Spinal cord (tissue), 10 donors: Measurements from ENCODE around the gene C10orf62. TPM values are rescaled to one million over a fixed set of nuclear protein-coding genes. Genes with fewer than 3 reads are reported as not detected.
"Not testable (repeated sequence)": the region's sequence is repeated elsewhere in the genome, so short reads cannot be mapped to it uniquely, and the experiment has no call there.

ENCODE experiments used
- DNase-seq, 6 donors: peaks; one replicate each; pipeline versions ENCODE4 v3.0.0 to v3.0.0-alpha.2; 2013 to 2015; ENCODE audit warnings: low spot score in 6 of 6, low read depth in 4 of 6
- H3K27ac ChIP-seq: one replicate; pipeline ENCODE4 v1.5.1; 2013; ENCODE audit warnings: low read depth, low read length, control low read depth
- H3K27me3 ChIP-seq: one replicate; pipeline ENCODE4 v1.6.1; 2013; ENCODE audit warnings: low read length; ENCODE audit not compliant: control insufficient read depth, insufficient read depth
- H3K36me3 ChIP-seq: one replicate; pipeline ENCODE4 v1.6.1; 2013; ENCODE audit warnings: low read length; ENCODE audit not compliant: control insufficient read depth, insufficient read depth
- H3K4me1 ChIP-seq: one replicate; pipeline ENCODE4 v1.6.1; 2013; ENCODE audit warnings: low read length; ENCODE audit not compliant: control insufficient read depth, insufficient read depth
- H3K4me3 ChIP-seq: one replicate; pipeline ENCODE4 v1.5.1; 2013; ENCODE audit warnings: low read depth, low read length, control low read depth
- H3K9me3 ChIP-seq: one replicate; pipeline ENCODE4 v1.6.1; 2013; ENCODE audit warnings: low read length; ENCODE audit not compliant: control insufficient read depth, insufficient read depth
- WGBS: methylation state at CpG from one replicate; pipeline ENCODE4 v1.1.5; 2013; ENCODE audit warnings: missing lambda C conversion rate; ENCODE audit not compliant: insufficient coverage; 5-methylcytosine and 5-hydroxymethylcytosine counted together
- polyA plus RNA-seq, 2 donors: library from polyadenylated mRNA; unstranded; fragments of 120-200 nt; gene quantifications; one replicate each; pipeline ENCODE4 v1.2.1, GENCODE V29; 2013; ENCODE audit not compliant: insufficient read length in 2 of 2
- total RNA-seq, 2 donors: library from RNA; depleted of rRNA in 1 of 2; stranded (reverse); fragments of 120-200 nt in 1 of 2; fragments of >200 nt in 1 of 2; gene quantifications; one replicate each; pipeline versions ENCODE4 v1.2.3 to v1.2.4, GENCODE V29; 2013 to 2014
- donor health status: healthy.

The C10orf62 gene
- total and polyA plus RNA-seq, 4 donors = 0.26 to 0.50 TPM; not detected in 2

GRCh38 chr10:97573672-97574071 lies 15.8 kb upstream of the C10orf62 start:
- Histone ChIP-seq H3K4me1 (peaks cover 32% of the 10 kb centered on the region), H3K4me3 (no peak overlapping the region), H3K9me3 (no peaks in the 10 kb centered on the region), H3K27ac (no peak overlapping the region), H3K27me3 (no peaks in the 10 kb centered on the region), H3K36me3 (peaks cover 24% of the 10 kb centered on the region)
- no peak for DNase-seq
- WGBS = no CpG with 5 or more reads among the region's 2 CpGs

DNA sequence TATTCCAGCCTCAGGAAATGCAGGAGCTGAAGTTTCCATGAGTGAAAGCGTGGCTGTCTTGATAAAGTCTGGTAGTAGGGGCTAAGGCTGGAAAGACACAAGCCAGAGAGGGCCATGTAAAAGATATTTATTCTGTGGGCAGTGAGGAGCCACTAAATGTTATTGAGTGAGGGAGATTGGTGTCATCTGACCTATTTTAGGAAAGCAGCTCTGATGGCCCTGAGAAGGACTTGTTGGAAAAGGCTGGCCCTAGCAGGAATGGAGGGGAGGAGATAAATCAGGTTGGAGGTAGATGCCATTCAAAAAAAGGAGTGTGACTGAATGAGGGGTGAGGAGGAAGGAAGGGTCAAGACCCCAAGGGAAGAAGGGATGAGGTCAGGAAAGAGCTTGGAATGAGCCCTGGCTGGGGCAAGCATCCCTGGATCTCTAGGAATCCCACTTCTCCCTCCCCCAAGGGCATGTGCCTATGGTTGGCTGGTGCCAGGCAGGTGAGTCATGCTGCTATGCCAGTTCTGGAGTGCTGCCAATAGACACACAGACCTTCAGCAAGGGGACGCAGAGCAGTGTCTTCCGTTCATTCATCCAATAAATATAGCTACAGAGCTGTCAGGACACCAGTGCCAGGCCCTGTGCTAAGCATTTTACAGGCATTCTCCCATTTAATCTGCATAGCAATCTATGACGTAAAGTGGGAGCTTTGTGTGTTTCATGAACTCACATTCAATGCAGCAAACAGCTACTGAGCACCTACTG lies 15.0 kb upstream of the C10orf62 start:
- H3K4me3 ChIP-seq = no peak overlapping the region
- 50% methylated on average over 2 of the region's 4 CpGs for WGBS
- H3K27ac ChIP-seq = no peak overlapping the region
- peak in 1 of 6 donors; percentile 26 for DNase-seq
- no peaks in the 10 kb centered on the region for H3K9me3 ChIP-seq
- peaks cover 19% of the 10 kb centered on the region for H3K36me3 ChIP-seq
- H3K27me3 ChIP-seq = no peaks in the 10 kb centered on the region
- H3K4me1 ChIP-seq = peaks cover 32% of the 10 kb centered on the region

DNA sequence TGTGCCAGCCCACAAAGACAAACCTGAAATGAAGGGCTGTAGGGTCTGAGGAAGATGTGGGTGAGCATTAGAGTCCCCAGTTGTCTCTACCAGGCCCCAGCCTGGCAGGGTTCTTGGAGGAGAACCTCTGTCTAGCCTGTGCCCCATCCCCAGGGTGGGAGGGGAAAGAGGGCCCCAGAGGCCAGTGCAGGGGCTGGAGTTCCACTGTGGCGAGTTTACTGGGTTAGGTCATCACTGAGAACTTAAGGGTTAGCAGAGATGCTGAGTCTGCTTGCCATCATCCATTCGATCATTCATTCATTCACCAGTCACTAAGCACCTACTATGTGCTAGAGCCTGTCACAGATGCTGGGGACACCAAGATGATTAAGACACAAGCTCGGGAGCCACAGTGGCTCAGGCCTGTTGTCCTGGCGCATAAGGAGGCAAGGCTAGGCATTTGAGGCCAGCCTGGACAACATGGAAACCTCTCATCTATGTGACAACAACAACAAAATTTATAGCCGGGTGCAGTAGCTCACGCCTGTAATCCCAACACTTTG lies 14.3 kb upstream of the C10orf62 start:
- WGBS = 82% methylated on average over 6 of the region's 6 CpGs
- H3K9me3 ChIP-seq = no peaks in the 10 kb centered on the region
- peaks cover 32% of the 10 kb centered on the region for H3K4me1 ChIP-seq
- H3K36me3 ChIP-seq = peaks cover 15% of the 10 kb centered on the region
- no peak for DNase-seq
- no peak overlapping the region for H3K4me3 ChIP-seq
- H3K27ac ChIP-seq = no peak overlapping the region
- no peaks in the 10 kb centered on the region for H3K27me3 ChIP-seq

DNA sequence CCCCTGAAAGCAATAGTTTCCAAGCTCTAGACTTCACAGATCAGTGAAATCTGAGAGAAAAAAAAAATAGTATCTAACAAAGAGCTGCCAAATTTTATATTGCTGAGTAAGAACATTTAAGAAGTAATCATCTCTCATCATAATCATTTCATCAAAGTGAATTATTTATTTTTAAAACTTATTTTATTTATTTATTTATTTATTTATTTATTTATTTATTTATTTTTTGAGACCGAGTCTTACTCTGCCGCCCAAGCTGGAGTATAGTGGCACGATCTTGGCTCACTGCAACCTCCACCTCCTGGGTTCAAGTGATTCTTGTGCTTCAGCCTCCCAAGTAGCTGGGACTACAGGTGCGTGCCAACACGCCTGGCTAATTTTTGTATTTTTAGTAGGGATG lies 13.0 kb upstream of the C10orf62 start:
- WGBS = 27% methylated on average over 3 of the region's 5 CpGs
- not testable (repeated sequence) for H3K9me3 ChIP-seq, DNase-seq, H3K27ac ChIP-seq, H3K27me3 ChIP-seq, H3K4me3 ChIP-seq, H3K36me3 ChIP-seq
- peaks cover 20% of the 10 kb centered on the region for H3K4me1 ChIP-seq

DNA sequence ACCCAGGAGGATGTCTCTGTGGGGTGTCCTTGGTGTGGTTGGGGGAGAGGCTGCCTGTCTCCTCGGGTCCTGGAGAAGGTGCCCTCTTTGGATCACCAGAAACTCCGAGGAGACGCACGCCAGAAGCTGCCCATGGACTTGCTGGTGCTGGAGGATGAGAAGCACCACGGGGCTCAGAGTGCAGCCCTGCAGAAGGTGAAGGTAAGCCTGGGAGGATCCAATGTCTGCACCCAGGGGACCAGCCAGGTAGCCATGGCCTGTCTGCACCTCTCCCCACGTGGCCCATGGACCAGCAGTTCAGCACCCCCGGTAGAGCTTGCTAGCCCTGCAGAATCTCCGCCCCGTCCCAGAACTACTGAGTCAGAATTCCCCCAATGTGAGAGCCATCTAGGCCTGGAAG lies 11.8 kb upstream of the C10orf62 start:
- Histone ChIP-seq H3K9me3 (no peaks in the 10 kb centered on the region), H3K4me3 (no peak overlapping the region), H3K4me1 (peaks cover 8% of the 10 kb centered on the region), H3K36me3 (peaks cover under 1% of the 10 kb centered on the region), H3K27ac (no peak overlapping the region), H3K27me3 (no peaks in the 10 kb centered on the region)
- 64% methylated on average over 6 of the region's 9 CpGs for WGBS
- no peak for DNase-seq

DNA sequence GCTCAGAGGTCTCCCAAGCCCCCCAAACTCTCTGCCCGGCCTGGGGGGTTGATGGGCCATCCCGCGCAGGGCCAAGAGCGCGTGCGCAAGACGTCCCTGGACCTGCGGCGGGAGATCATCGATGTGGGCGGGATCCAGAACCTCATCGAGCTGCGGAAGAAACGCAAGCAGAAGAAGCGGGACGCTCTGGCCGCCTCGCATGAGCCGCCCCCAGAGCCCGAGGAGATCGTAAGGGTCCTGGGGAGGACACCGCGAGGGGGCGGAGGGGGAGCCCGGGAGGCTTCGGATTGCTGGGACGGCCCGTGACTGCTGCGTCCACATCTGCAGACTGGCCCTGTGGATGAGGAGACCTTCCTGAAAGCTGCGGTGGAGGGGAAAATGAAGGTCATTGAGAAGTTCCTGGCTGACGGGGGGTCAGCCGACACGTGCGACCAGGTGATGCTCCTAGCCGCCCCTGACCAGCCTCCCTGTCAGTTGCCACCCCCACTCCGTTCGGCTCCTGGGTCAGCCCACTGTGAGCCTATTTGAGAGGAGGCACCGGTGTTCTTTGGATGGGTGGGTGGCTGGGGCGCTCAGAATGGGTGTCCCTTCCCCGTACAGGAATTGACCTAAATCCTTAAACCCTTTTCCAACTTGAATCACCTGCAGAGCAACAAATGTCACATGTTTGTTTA lies 11.2 kb upstream of the C10orf62 start:
- H3K9me3 ChIP-seq = no peaks in the 10 kb centered on the region
- H3K27ac ChIP-seq = no peak overlapping the region
- H3K4me3 ChIP-seq = no peak overlapping the region
- peaks cover 5% of the 10 kb centered on the region for H3K4me1 ChIP-seq
- no peaks in the 10 kb centered on the region for H3K27me3 ChIP-seq
- no peaks in the 10 kb centered on the region for H3K36me3 ChIP-seq
- 56% methylated on average over 35 of the region's 40 CpGs for WGBS
- DNase-seq = peak in 1 of 6 donors; percentile 12

GRCh38 chr10:97580421-97581367 lies 8.8 kb upstream of the C10orf62 start:
- Histone ChIP-seq H3K27me3 (no peaks in the 10 kb centered on the region), H3K27ac (no peak overlapping the region), H3K4me3 (no peak overlapping the region), H3K9me3 (no peaks in the 10 kb centered on the region), H3K4me1 (peaks cover 18% of the 10 kb centered on the region), H3K36me3 (no peaks in the 10 kb centered on the region)
- WGBS = 88% methylated on average over 8 of the region's 9 CpGs
- no peak for DNase-seq

DNA sequence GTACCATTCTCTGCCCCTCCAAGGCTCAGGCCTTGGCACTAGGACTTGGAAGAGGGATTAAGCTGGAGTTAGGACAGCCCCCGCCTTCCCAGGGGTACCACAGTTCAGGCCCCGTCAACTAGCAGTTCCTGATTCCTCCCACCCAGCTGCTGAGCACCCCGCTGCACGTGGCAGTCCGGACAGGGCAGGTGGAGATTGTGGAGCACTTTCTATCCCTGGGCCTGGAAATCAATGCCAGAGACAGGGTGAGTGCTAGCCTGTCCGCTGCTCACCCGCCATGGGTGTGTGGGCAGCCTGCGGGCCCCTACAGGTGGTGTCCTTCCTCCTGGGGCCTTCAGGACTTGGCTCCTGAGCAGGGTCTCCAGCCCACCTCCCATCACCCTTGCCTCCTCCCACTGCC lies 7.4 kb upstream of the C10orf62 start:
- Histone ChIP-seq H3K4me3 (no peak overlapping the region), H3K4me1 (peaks cover 17% of the 10 kb centered on the region), H3K9me3 (no peaks in the 10 kb centered on the region), H3K27me3 (no peaks in the 10 kb centered on the region), H3K27ac (no peak overlapping the region), H3K36me3 (no peaks in the 10 kb centered on the region)
- 92% methylated on average over 7 of the region's 8 CpGs for whole genome bisulfite sequencing
- no peak for DNase-seq

DNA sequence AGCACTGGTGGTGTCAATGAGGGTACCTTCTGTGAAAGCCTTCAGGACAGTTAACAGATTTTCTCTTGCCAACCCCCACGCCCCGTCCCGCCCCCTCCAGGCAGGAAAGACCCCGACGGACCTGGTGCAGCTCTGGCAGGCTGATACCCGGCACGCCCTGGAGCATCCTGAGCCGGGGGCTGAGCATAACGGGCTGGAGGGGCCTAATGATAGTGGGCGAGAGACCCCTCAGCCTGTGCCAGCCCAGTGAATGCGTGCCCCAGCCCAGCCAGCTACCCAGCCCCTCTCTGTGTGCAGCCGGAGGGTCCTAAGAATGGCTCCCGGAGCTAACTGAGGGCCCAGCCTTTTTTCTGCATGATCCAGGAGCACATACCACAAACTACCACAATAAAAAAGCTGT lies 6.0 kb upstream of the C10orf62 start:
- H3K27ac ChIP-seq = peak overlapping the region; percentile 57
- H3K27me3 ChIP-seq = no peaks in the 10 kb centered on the region
- no peak for DNase-seq
- H3K4me1 ChIP-seq = peaks cover 17% of the 10 kb centered on the region
- no peak overlapping the region for H3K4me3 ChIP-seq
- H3K36me3 ChIP-seq = no peaks in the 10 kb centered on the region
- H3K9me3 ChIP-seq = no peaks in the 10 kb centered on the region
- WGBS = 77% methylated on average over 11 of the region's 13 CpGs
